BE2C (cell line): ENCODE results near the gene FBXL19.

Experiments
- DNase-seq: peaks from one replicate; pipeline ENCODE4 v3.0.0-alpha.2; 2020
- H3K27me3 ChIP-seq: fragments of 250-450 bp; sonication (Bioruptor Pico); 2 replicates; pipeline ENCODE4 v1.5.1; 2020; ENCODE audit warnings: mild to moderate bottlenecking
- H3K36me3 ChIP-seq: fragments of 250-450 bp; sonication (Bioruptor Pico); 2 replicates; pipeline ENCODE4 v1.5.1; 2020; ENCODE audit warnings: mild to moderate bottlenecking
- H3K4me1 ChIP-seq: fragments of 250-450 bp; sonication (Bioruptor Pico); 2 replicates; pipeline ENCODE4 v1.5.1; 2020
- H3K4me3 ChIP-seq: 2 replicates; pipeline ENCODE4 v1.5.1; 2011; ENCODE audit warnings: low read depth, low read length
- H3K9me3 ChIP-seq: fragments of 250-450 bp; sonication (Bioruptor Pico); 2 replicates; pipeline ENCODE4 v1.5.1; 2020
- TF ChIP-seq, protein P1 (sequence below): IDR thresholded peaks from 2 replicates; pipeline ENCODE4 v1.5.1; 2012; ENCODE audit warnings: mild to moderate bottlenecking, low read depth, low read length

Gene FBXL19

DNA sequence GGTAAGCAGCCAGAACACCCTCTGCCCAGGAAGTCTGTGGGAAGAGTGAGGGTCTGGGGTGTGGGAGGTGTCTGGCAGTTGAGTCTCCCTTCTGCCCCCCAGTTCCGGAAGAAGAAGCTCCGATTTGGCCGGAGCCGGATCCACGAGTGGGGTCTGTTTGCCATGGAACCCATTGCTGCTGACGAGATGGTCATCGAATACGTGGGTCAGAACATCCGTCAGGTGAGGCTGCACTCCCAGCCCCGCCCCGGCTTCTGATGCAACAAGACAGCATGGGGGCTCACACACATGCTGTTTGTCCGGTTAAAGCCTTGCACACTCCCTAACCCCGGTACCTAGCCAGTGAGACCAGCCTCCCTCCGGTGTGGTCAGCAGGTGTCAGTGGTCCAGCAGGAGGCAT is 57.6 kb downstream of the FBXL19 start:
- TF ChIP-seq, protein P1, sequence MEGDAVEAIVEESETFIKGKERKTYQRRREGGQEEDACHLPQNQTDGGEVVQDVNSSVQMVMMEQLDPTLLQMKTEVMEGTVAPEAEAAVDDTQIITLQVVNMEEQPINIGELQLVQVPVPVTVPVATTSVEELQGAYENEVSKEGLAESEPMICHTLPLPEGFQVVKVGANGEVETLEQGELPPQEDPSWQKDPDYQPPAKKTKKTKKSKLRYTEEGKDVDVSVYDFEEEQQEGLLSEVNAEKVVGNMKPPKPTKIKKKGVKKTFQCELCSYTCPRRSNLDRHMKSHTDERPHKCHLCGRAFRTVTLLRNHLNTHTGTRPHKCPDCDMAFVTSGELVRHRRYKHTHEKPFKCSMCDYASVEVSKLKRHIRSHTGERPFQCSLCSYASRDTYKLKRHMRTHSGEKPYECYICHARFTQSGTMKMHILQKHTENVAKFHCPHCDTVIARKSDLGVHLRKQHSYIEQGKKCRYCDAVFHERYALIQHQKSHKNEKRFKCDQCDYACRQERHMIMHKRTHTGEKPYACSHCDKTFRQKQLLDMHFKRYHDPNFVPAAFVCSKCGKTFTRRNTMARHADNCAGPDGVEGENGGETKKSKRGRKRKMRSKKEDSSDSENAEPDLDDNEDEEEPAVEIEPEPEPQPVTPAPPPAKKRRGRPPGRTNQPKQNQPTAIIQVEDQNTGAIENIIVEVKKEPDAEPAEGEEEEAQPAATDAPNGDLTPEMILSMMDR = no peak
- Histone ChIP-seq H3K4me3 (no peak overlapping the region), H3K4me1 (no peaks in the 10 kb centered on the region), H3K27me3 (no peaks in the 10 kb centered on the region), H3K36me3 (peaks cover 58% of the 10 kb centered on the region), H3K9me3 (no peaks in the 10 kb centered on the region)
- DNase-seq = no peak

DNA sequence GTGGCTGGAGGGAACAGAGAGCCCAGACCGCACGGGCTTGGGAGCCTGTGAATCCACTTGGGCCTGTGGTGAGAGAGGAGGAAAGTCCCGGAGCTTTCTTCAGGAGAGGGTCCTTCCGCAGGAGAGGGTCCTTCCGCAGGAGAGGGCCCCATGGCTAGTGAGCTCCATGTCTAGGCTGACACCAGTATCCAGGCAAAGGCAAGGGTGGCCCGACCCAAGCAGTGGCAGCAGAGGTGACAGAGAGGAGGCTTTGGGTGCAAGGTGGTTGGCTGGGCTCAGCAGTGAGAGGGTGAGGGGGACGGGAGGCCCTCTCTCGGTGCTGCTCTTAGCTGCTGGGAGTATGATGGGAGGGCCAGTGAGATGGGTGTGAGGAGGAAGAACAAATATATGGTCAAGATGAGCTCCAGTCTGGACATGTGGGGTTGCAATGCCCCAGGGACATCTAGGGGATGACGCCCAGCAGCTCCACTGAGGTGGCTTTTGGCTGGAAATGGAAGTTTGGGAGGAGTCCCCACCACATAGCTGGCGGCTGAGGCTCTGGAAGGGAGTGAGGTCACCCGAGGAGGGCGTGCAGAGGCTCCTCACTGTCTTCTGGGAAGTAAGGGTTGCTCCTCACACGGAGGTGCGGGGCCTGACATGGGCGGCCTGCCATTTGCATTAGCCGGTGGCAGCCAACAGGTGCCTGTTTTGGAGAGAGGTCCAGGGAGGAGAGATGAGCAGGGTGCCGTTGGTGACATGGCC is 59.3 kb downstream of the FBXL19 start:
- no peaks in the 10 kb centered on the region for H3K27me3 ChIP-seq
- no peaks in the 10 kb centered on the region for H3K4me1 ChIP-seq
- TF ChIP-seq, protein P1 = no peak
- H3K9me3 ChIP-seq = no peaks in the 10 kb centered on the region
- peaks cover 43% of the 10 kb centered on the region for H3K36me3 ChIP-seq
- no peak overlapping the region for H3K4me3 ChIP-seq
- DNase-seq = no peak

DNA sequence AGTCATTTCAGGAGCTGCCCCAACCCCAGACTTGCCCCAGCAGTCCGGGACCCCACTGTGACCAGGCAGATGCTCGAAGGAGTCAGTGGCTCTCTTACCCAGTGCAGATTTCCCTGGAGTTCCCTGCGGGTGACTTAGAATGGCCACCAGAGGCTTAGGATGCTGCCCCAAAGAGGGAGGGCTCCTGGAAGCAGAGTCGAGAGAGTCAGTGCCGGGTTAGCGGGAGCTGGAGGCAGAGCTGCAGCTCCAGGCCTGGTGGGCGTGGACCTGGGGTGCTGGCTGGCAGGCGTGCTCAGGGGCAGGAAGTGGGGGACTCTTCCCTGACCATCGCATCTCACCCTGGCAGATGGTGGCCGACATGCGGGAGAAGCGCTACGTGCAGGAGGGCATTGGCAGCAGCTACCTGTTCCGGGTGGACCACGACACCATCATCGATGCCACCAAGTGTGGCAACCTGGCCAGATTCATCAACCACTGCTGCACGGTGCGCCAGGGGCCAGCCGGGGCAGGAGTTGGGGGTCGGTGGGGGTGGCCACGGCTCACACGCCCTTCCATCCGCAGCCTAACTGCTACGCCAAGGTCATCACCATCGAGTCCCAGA is 60.0 kb downstream of the FBXL19 start:
- no peak overlapping the region for H3K4me3 ChIP-seq
- TF ChIP-seq, protein P1 = no peak
- H3K36me3 ChIP-seq = peaks cover 39% of the 10 kb centered on the region
- no peaks in the 10 kb centered on the region for H3K27me3 ChIP-seq
- DNase-seq = no peak
- H3K9me3 ChIP-seq = no peaks in the 10 kb centered on the region
- H3K4me1 ChIP-seq = no peaks in the 10 kb centered on the region

DNA sequence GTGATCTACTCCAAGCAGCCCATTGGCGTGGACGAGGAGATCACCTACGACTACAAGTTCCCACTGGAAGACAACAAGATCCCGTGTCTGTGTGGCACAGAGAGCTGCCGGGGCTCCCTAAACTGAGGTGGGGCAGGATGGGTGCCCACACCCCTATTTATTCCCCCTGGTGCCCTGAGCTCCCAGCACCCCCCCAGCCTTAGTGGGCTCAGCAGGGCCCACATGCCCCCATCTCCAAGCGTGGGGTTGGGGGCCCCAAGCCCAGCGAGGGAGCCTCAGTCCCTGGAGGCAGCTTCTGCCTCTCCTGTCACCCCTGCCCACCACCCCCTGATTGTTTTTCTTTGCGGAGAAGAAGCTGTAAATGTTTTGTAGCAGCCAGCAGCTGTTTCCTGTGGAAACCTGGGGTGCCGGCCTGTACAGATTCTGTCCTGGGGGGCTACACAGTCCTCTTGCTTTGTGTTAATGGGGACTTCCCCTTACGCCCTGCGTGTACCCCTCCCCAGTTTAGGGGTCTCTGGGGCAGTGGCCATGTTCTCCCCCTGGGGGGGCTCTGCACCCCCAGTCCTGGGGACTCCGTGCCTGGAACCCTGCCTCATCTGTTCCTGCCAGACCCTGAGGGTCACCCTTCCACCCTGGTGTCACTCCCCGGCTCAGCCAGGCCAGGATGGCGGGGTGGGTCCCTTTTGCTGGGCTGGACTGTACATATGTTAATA is 60.7 kb downstream of the FBXL19 start:
- Histone ChIP-seq H3K9me3 (no peaks in the 10 kb centered on the region), H3K36me3 (peaks cover 35% of the 10 kb centered on the region), H3K4me3 (no peak overlapping the region), H3K4me1 (no peaks in the 10 kb centered on the region), H3K27me3 (no peaks in the 10 kb centered on the region)
- DNase-seq = no peak
- TF ChIP-seq, protein P1 = no peak

DNA sequence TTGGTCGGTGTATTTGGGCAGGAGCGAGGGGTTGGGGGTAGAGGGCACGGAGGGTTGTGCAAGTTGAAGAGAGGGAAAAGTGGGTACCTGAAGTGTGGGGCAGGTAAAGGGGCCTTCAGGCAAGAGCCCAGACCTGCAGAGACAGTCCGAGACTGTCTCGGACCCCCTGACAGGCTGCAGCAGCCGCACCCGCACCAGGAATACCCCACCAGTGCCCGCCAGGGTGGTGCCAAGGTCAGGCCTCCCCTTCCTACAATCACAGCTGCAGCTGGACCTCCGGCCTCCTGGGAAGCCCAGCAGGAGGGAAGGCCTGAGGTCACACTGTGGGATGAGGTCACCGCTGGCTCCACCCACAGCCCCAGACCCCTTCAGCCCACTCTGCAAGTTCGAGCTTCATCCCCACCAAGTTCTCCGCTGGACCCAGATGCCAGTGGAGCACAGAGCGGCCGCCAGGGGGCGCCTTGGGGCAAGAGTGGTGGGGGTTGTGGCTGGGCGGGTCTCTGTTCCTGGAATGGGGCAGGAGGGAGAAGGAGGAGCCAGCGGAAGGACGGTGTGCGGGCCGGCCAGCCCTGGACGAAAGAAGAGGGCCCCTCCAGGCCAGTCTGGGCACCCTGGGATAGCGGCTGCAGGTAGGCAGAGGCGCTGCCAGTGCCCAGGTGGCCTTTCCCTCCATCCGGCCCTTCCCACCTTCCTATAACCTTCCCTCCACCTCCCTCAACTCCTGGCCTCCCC is 61.5 kb downstream of the FBXL19 start, which contains the start of gene HSD3B7:
Gene HSD3B7, plus strand, starts transcription at position 539 of the 732 bp plus-strand sequence. CDS start 452 bp downstream, outside the sequence.
- peaks cover 29% of the 10 kb centered on the region for H3K36me3 ChIP-seq
- H3K4me3 ChIP-seq = no peak within 1 kb of the TSS
- H3K27me3 ChIP-seq = no peaks in the 10 kb centered on the region
- TF ChIP-seq, protein P1 = peak; percentile 92
- no peaks in the 10 kb centered on the region for H3K9me3 ChIP-seq
- no peaks in the 10 kb centered on the region for H3K4me1 ChIP-seq
- DNase-seq = peak; percentile 93
